K562 (cell line): Measurements from ENCODE around the gene IKBKE. TPM values are rescaled to one million over a fixed set of nuclear protein-coding genes. Genes with fewer than 3 reads are reported as not detected.

Experiments used
- ATAC-seq: fragments of 200-7000 bp; cut with Tn5 transposase; 3 replicates; pipeline ENCODE4 v1.9.1; 2020; ENCODE audit warnings: moderate library complexity
- BruUV-seq: library from RNA; stranded (reverse); fragments of 400-500 nt; replicated peaks from 2 replicates; lab custom pipeline; 2021; lab: Mats Ljungman, UMichigan
- CTCF ChIA-PET: fragments of 300-600 bp; formaldehyde crosslinking; extraction: SDS; loops from one replicate; lab custom pipeline; 2021; ENCODE audit warnings: low intra/inter-chr PET ratio; lab: Yijun Ruan, JAX
- POLR2A ChIA-PET: fragments of 300-600, 350-650 bp; sonication (Branson Sonifier 250); formaldehyde crosslinking; extraction: SDS; loops from one replicate; lab custom pipeline; 2021; ENCODE audit warnings: antibody characterized with exemption, inconsistent platforms; lab: Yijun Ruan, JAX
- DNase-seq, 4 experiments: peaks; one replicate each; pipeline versions ENCODE4 v3.0.0 to v3.0.0-alpha.2; 2011 to 2018; ENCODE audit warnings: low spot score in 3 of 4, mixed read lengths in 3 of 4; ENCODE audit errors: extremely low read depth in 1 of 4
- FAIRE-seq: peaks from 2 replicates; lab custom pipeline; 2011; peaks lifted over from hg19 to GRCh38; lab: Jason Lieb, UNC
- H2AFZ ChIP-seq: 2 replicates; pipeline ENCODE4 v1.6.0; 2011; ENCODE audit warnings: low read depth, low read length, control low read depth, inconsistent platforms
- H3K27ac ChIP-seq: fragments of 200-600 bp; 3 replicates; pipeline ENCODE4 v1.8.0; 2011; ENCODE audit warnings: low read depth, mild to moderate bottlenecking, control low read depth, inconsistent platforms, low read length, moderate library complexity, mixed read lengths; ENCODE audit errors: extremely low read depth
- H3K27me3 ChIP-seq, 2 experiments: fragments of 300-600 bp in 1 of 2; 2 replicates in 1 of 2; 3 replicates in 1 of 2; pipeline versions ENCODE4 v1.6.0 to v1.8.0; 2011; ENCODE audit warnings: inconsistent platforms in 2 of 2, low read length in 2 of 2, mild to moderate bottlenecking in 1 of 2, mixed read lengths in 1 of 2, moderate library complexity in 1 of 2; ENCODE audit not compliant: control insufficient read depth in 2 of 2, insufficient read depth in 2 of 2
- H3K36me3 ChIP-seq: fragments of 300-600 bp; 3 replicates; pipeline ENCODE4 v1.8.0; 2011; ENCODE audit warnings: mild to moderate bottlenecking, low read length, inconsistent platforms; ENCODE audit not compliant: control insufficient read depth, insufficient read depth
- H3K4me1 ChIP-seq, 2 experiments: fragments of 200-600 bp in 1 of 2; replicated peaks in 1 of 2; 2 replicates in 1 of 2; 3 replicates in 1 of 2; pipeline versions ENCODE4 v1.5.1 to v1.8.0; 2011; ENCODE audit warnings: inconsistent platforms in 2 of 2, low read length in 2 of 2, mild to moderate bottlenecking in 1 of 2, mixed read lengths in 1 of 2, moderate library complexity in 1 of 2; ENCODE audit not compliant: control insufficient read depth in 2 of 2, insufficient read depth in 2 of 2
- H3K4me2 ChIP-seq: 2 replicates; pipeline ENCODE4 v1.6.1; 2011; ENCODE audit warnings: low read length, control low read depth, inconsistent platforms, mixed read lengths; ENCODE audit not compliant: insufficient read depth
- H3K4me3 ChIP-seq: fragments of 200-600 bp; sonication (generic), shearing (Covaris generic); 2 replicates; pipeline ENCODE4 v1.5.1; 2016; ENCODE audit warnings: control low read depth, inconsistent platforms
- H3K79me2 ChIP-seq: fragments of 200-600 bp; 3 replicates; pipeline ENCODE4 v1.8.0; 2011; ENCODE audit warnings: low read length, inconsistent platforms; ENCODE audit not compliant: control insufficient read depth, insufficient read depth
- H3K9ac ChIP-seq, 2 experiments: 2 replicates each; pipeline versions ENCODE4 v1.6.0 to v1.6.1; 2011; ENCODE audit warnings: low read depth in 2 of 2, low read length in 2 of 2, control low read depth in 1 of 2, inconsistent platforms in 1 of 2, mild to moderate bottlenecking in 1 of 2, mixed read lengths in 1 of 2; ENCODE audit not compliant: insufficient read depth in 1 of 2
- H3K9me1 ChIP-seq: one replicate; pipeline ENCODE4 v1.6.0; 2011; ENCODE audit warnings: inconsistent platforms, mild to moderate bottlenecking, low read length, moderate library complexity; ENCODE audit not compliant: control insufficient read depth, insufficient read depth
- H3K9me3 ChIP-seq: replicated peaks from 2 replicates; pipeline ENCODE4 v1.5.1; 2011; ENCODE audit warnings: low read depth, low read length, inconsistent platforms; ENCODE audit not compliant: control insufficient read depth, insufficient read depth
- H4K20me1 ChIP-seq: replicated peaks from 2 replicates; pipeline ENCODE4 v1.6.1; 2011; ENCODE audit warnings: low read length, inconsistent platforms, mixed read lengths; ENCODE audit not compliant: control insufficient read depth, insufficient read depth
- CBX8 ChIP-seq: fragments of 200-600 bp; sonication (generic); IDR thresholded peaks from 2 replicates; pipeline ENCODE4 v1.6.1; 2012; ENCODE audit warnings: borderline replicate concordance, mixed run types, low read depth, mild to moderate bottlenecking, moderate library complexity, mixed read lengths, low read length, control low read depth, inconsistent platforms; ENCODE audit not compliant: poor library complexity, severe bottlenecking; ENCODE audit errors: extremely low read depth
- CC2D1A ChIP-seq: fragments of 450-650 bp; IDR thresholded peaks from 2 replicates; pipeline ENCODE4 v1.6.1; 2017; ENCODE audit warnings: mild to moderate bottlenecking
- DACH1 ChIP-seq: fragments of 450-650 bp; IDR thresholded peaks from 2 replicates; pipeline ENCODE4 v1.6.1; 2018; ENCODE audit not compliant: partially characterized antibody
- HMGXB4 ChIP-seq: sonication (generic); formaldehyde crosslinking; IDR thresholded peaks from 2 replicates; pipeline ENCODE4 v1.8.1; 2023; ENCODE audit warnings: mild to moderate bottlenecking, missing genetic modification reagents
- KDM4B ChIP-seq, 2 experiments: fragments of 450-650 bp in 1 of 2; sonication (generic) in 1 of 2; IDR thresholded peaks; 2 replicates each; pipeline ENCODE4 v1.6.1; 2016 to 2017; ENCODE audit warnings: borderline replicate concordance in 2 of 2, antibody characterized with exemption in 1 of 2, low read depth in 1 of 2, mild to moderate bottlenecking in 1 of 2
- NELFE ChIP-seq: IDR thresholded peaks from 2 replicates; pipeline ENCODE4 v1.6.1; 2011; ENCODE audit warnings: mild to moderate bottlenecking; ENCODE audit not compliant: insufficient read depth, insufficient read length
- SRSF7 ChIP-seq: fragments of 200-400 bp; formaldehyde crosslinking; optimal IDR thresholded peaks from 2 replicates; pipeline ENCODE3; 2017; ENCODE audit warnings: mild to moderate bottlenecking, low read depth, low read length
- TEAD1 ChIP-seq, 2 experiments: fragments of 450-650 bp in 1 of 2; sonication (generic) in 1 of 2; formaldehyde crosslinking; IDR thresholded peaks; 2 replicates each; pipeline versions ENCODE4 v1.4.0 to v1.8.0; 2020 to 2022; ENCODE audit warnings: mild to moderate bottlenecking in 2 of 2, missing genetic modification reagents in 1 of 2
- YBX1 ChIP-seq: fragments of 450-650 bp; IDR thresholded peaks from 2 replicates; pipeline ENCODE4 v1.7.1; 2016; ENCODE audit warnings: mild to moderate bottlenecking
- ZNF217 ChIP-seq: sonication (generic); formaldehyde crosslinking; IDR thresholded peaks from 2 replicates; pipeline ENCODE4 v1.8.0; 2022; ENCODE audit warnings: mild to moderate bottlenecking, missing genetic modification reagents
- WGBS: fragments of 100-300 bp; shearing (Covaris generic); methylation state at CpG from one replicate; pipeline ENCODE4 v1.1.6; 2016; ENCODE audit warnings: low coverage, mixed read lengths; ENCODE audit not compliant: insufficient coverage; ENCODE audit errors: missing lambda C conversion rate; 5-methylcytosine and 5-hydroxymethylcytosine counted together
- in situ Hi-C: fragments of 300-500 bp; cut with MboI; formaldehyde crosslinking; loops from 4 replicates; pipeline ENCODE4 v1.15.0; 2018; ENCODE audit warnings: inconsistent platforms, mixed read lengths
- intact Hi-C: fragments of 100-400 bp; cut with micrococcal nuclease; formaldehyde crosslinking; loops from 2 replicates; pipeline ENCODE4 v1.14.2; 2022
- polyA plus RNA-seq, 8 experiments: library from polyadenylated mRNA; depleted of rRNA in 4 of 8; stranded (reverse) in 5 of 8; unstranded in 3 of 8; fragments of >200 nt; fragmentation: Nextera tagmentation in 2 of 8; fragmentation: Illumina TruSeq in 1 of 8; extraction: Ambion mirVana in 2 of 8; extraction: Trizol in 1 of 8; gene quantifications; 2 replicates each; pipeline versions ENCODE4 v1.2.1 to v1.2.3, GENCODE V29; 2011 to 2014; ENCODE audit warnings: inconsistent platforms in 1 of 8, missing spikeins in 1 of 8
- total RNA-seq, 7 experiments: library from RNA; depleted of rRNA in 6 of 7; stranded (reverse); fragments of >200 nt in 6 of 7; fragmentation: Illumina TruSeq in 2 of 7; extraction: Trizol in 2 of 7; gene quantifications; 2 replicates each; pipeline versions ENCODE4 v1.2.1 to v1.2.3, GENCODE V29; 2011 to 2021; ENCODE audit warnings: low replicate concordance in 1 of 7
- TF ChIP-seq, protein P1 (sequence below), 2 experiments: fragments of 250-450 bp in 1 of 2; fragments of 450-650 bp in 1 of 2; sonication (Bioruptor Pico) in 1 of 2; IDR thresholded peaks; 2 replicates each; pipeline versions ENCODE4 v1.6.1 to v1.8.0; 2016 to 2021; ENCODE audit warnings: mild to moderate bottlenecking in 2 of 2, moderate library complexity in 2 of 2, missing compliant biosample characterization in 1 of 2, missing genetic modification characterization in 1 of 2

The IKBKE gene
- total and polyA plus RNA-seq, 9 of the 15 experiments (the other 6 are each of a cell fraction or from before 2014, with no cell fraction given), result 2.3 to 9.0 (median 4.8) TPM

GRCh38 chr1:206422525-206422924, 47.8 kb upstream of the IKBKE start:
- H2AFZ ChIP-seq, result no peak overlapping the region
- H3K9me3 ChIP-seq, result no peaks in the 10 kb centered on the region
- H3K4me3 ChIP-seq, result no peak overlapping the region
- no peak for ATAC-seq
- no peaks in the 10 kb centered on the region for H3K27me3 ChIP-seq
- no peak for FAIRE-seq
- H3K79me2 ChIP-seq, result no peaks in the 10 kb centered on the region
- no peaks in the 10 kb centered on the region for H3K9me1 ChIP-seq
- no peak overlapping the region for H3K4me2 ChIP-seq
- ChIA-PET POLR2A (interaction anchor here (1.1 to 1.5 kb wide), 2 partner anchors 8 to 11 kb away, joined by 3 to 4 read pairs; no protein-coding TSS in a partner anchor), CTCF (no interaction called here)
- H3K36me3 ChIP-seq, result peaks cover 9% of the 10 kb centered on the region; the same call in 1 of the 3 replicates
- no peak for DNase-seq
- H3K4me1 ChIP-seq, result peaks cover 0 to 11% of the 10 kb centered on the region in 2 experiments; a peak in 4 of 5 replicates
- H3K9ac ChIP-seq, result no peak overlapping the region
- intact Hi-C loops, result no loop called here
- no peaks in the 10 kb centered on the region for H4K20me1 ChIP-seq
- in situ Hi-C loops, result no loop called here
- 82% methylated on average over 1 of the region's 1 CpG for WGBS
- no peak overlapping the region for H3K27ac ChIP-seq
- no TSS peak for BruUV-seq
- no peak for TF ChIP-seq SRSF7
- TF ChIP-seq YBX1, result no peak
- no peak for TF ChIP-seq HMGXB4
- no peak for TF ChIP-seq KDM4B (IDR thresholded peaks at IDR 0.05; ENCODE audit: borderline replicate concordance in 2 of 2, low read depth in 1 of 2)
- TF ChIP-seq CC2D1A, result no peak
- TF ChIP-seq CBX8, result no peak
- no peak for TF ChIP-seq DACH1
- TF ChIP-seq ZNF217, result no peak
- no peak for TF ChIP-seq TEAD1 (CRISPR knock-in tag; IDR thresholded peaks at IDR 0.05)
- TF ChIP-seq, protein P1, sequence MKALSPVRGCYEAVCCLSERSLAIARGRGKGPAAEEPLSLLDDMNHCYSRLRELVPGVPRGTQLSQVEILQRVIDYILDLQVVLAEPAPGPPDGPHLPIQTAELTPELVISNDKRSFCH (CRISPR knock-in tag; IDR thresholded peaks at IDR 0.05), result no peak
- TF ChIP-seq, protein P1 (tag; IDR thresholded peaks at IDR 0.05), result no peak
- no peak for TF ChIP-seq NELFE
